ENCODE measurements around the gene USP2.
"Not testable (repeated sequence)": the region's sequence is repeated elsewhere in the genome, so short reads cannot be mapped to it uniquely, and the experiment has no call there.

USP2 gene

GRCh38 chr11:119409731-119410130, 28.2 kb upstream of the USP2 start:
- no peaks in the 10 kb centered on the region for H3K9me3 ChIP-seq (ENCODE audit: control insufficient read depth, low read length)
- H3K4me3 ChIP-seq (ENCODE audit: low read length): no peak overlapping the region
- no peaks in the 10 kb centered on the region for H3K4me1 ChIP-seq (ENCODE audit: control insufficient read depth, insufficient read depth, low read length)
- no peaks in the 10 kb centered on the region for H3K36me3 ChIP-seq (ENCODE audit: control insufficient read depth, insufficient read depth, low read length)
- no peak overlapping the region for H3K9ac ChIP-seq (ENCODE audit: low read length)
- no peaks in the 10 kb centered on the region for H3K27me3 ChIP-seq (ENCODE audit: control insufficient read depth, insufficient read depth, low read length)

- Histone ChIP-seq H3K9me3 (ENCODE audit: control insufficient read depth, low read length) (no peaks in the 10 kb centered on the region), H3K9ac (ENCODE audit: low read length) (no peak overlapping the region), H3K36me3 (ENCODE audit: control insufficient read depth, insufficient read depth, low read length) (no peaks in the 10 kb centered on the region), H3K4me3 (ENCODE audit: low read length) (no peak overlapping the region), H3K4me1 (ENCODE audit: control insufficient read depth, insufficient read depth, low read length) (no peaks in the 10 kb centered on the region), H3K27me3 (ENCODE audit: control insufficient read depth, insufficient read depth, low read length) (no peaks in the 10 kb centered on the region)
These were observed 24.5 kb upstream of the USP2 start for GRCh38 chr11:119406005-119406404.

GRCh38 chr11:119405448-119405847, 24.0 kb upstream of the USP2 start:
- not testable (repeated sequence) for H3K9me3 ChIP-seq (ENCODE audit: control insufficient read depth, low read length); H3K4me3 ChIP-seq (ENCODE audit: low read length); H3K9ac ChIP-seq (ENCODE audit: low read length); H3K36me3 ChIP-seq (ENCODE audit: control insufficient read depth, insufficient read depth, low read length); H3K27me3 ChIP-seq (ENCODE audit: control insufficient read depth, insufficient read depth, low read length); H3K4me1 ChIP-seq (ENCODE audit: control insufficient read depth, insufficient read depth, low read length)

- Histone ChIP-seq H3K4me1 (ENCODE audit: control insufficient read depth, insufficient read depth, low read length) (no peaks in the 10 kb centered on the region), H3K36me3 (ENCODE audit: control insufficient read depth, insufficient read depth, low read length) (no peaks in the 10 kb centered on the region), H3K9ac (ENCODE audit: low read length) (no peak overlapping the region), H3K27me3 (ENCODE audit: control insufficient read depth, insufficient read depth, low read length) (no peaks in the 10 kb centered on the region), H3K9me3 (ENCODE audit: control insufficient read depth, low read length) (no peaks in the 10 kb centered on the region), H3K4me3 (ENCODE audit: low read length) (no peak overlapping the region)
These were observed 23.4 kb upstream of the USP2 start for GRCh38 chr11:119404872-119405271.

- Histone ChIP-seq H3K9me3 (ENCODE audit: control insufficient read depth, low read length) (no peaks in the 10 kb centered on the region), H3K4me3 (ENCODE audit: low read length) (no peak overlapping the region), H3K27me3 (ENCODE audit: control insufficient read depth, insufficient read depth, low read length) (no peaks in the 10 kb centered on the region), H3K36me3 (ENCODE audit: control insufficient read depth, insufficient read depth, low read length) (no peaks in the 10 kb centered on the region), H3K9ac (ENCODE audit: low read length) (no peak overlapping the region), H3K4me1 (ENCODE audit: control insufficient read depth, insufficient read depth, low read length) (no peaks in the 10 kb centered on the region)
These were observed 21.5 kb upstream of the USP2 start for GRCh38 chr11:119403021-119403420.

- no peak overlapping the region for H3K4me3 ChIP-seq (ENCODE audit: low read length)
- no peaks in the 10 kb centered on the region for H3K27me3 ChIP-seq (ENCODE audit: control insufficient read depth, insufficient read depth, low read length)
- H3K36me3 ChIP-seq (ENCODE audit: control insufficient read depth, insufficient read depth, low read length): no peaks in the 10 kb centered on the region
- no peaks in the 10 kb centered on the region for H3K9me3 ChIP-seq (ENCODE audit: control insufficient read depth, low read length)
- H3K4me1 ChIP-seq (ENCODE audit: control insufficient read depth, insufficient read depth, low read length): no peaks in the 10 kb centered on the region
- no peak overlapping the region for H3K9ac ChIP-seq (ENCODE audit: low read length)
These were observed 21.0 kb upstream of the USP2 start for GRCh38 chr11:119402470-119402869.

GRCh38 chr11:119400860-119401259, 19.4 kb upstream of the USP2 start:
- H3K27me3 ChIP-seq (ENCODE audit: control insufficient read depth, insufficient read depth, low read length): no peaks in the 10 kb centered on the region
- H3K4me3 ChIP-seq (ENCODE audit: low read length): no peak overlapping the region

GRCh38 chr11:119397740-119398139, 16.2 kb upstream of the USP2 start:
- H3K36me3 ChIP-seq (ENCODE audit: control insufficient read depth, insufficient read depth, low read length): no peaks in the 10 kb centered on the region
- H3K9me3 ChIP-seq (ENCODE audit: control insufficient read depth, low read length): no peaks in the 10 kb centered on the region
- H3K4me3 ChIP-seq (ENCODE audit: low read length): no peak overlapping the region
- no peaks in the 10 kb centered on the region for H3K27me3 ChIP-seq (ENCODE audit: control insufficient read depth, insufficient read depth, low read length)
- no peak overlapping the region for H3K9ac ChIP-seq (ENCODE audit: low read length)
- no peaks in the 10 kb centered on the region for H3K4me1 ChIP-seq (ENCODE audit: control insufficient read depth, insufficient read depth, low read length)

More at GRCh38 chr11:119400860-119401259, 19.4 kb upstream of the USP2 start:
- H3K9ac ChIP-seq (ENCODE audit: low read length): no peak overlapping the region
- H3K4me1 ChIP-seq (ENCODE audit: control insufficient read depth, insufficient read depth, low read length): no peaks in the 10 kb centered on the region
- H3K36me3 ChIP-seq (ENCODE audit: control insufficient read depth, insufficient read depth, low read length): no peaks in the 10 kb centered on the region
- no peaks in the 10 kb centered on the region for H3K9me3 ChIP-seq (ENCODE audit: control insufficient read depth, low read length)

GRCh38 chr11:119396835-119397234, 15.3 kb upstream of the USP2 start:
- Histone ChIP-seq H3K4me1 (ENCODE audit: control insufficient read depth, insufficient read depth, low read length) (no peaks in the 10 kb centered on the region), H3K27me3 (ENCODE audit: control insufficient read depth, insufficient read depth, low read length) (no peaks in the 10 kb centered on the region), H3K4me3 (ENCODE audit: low read length) (no peak overlapping the region), H3K9me3 (ENCODE audit: control insufficient read depth, low read length) (no peaks in the 10 kb centered on the region), H3K9ac (ENCODE audit: low read length) (no peak overlapping the region), H3K36me3 (ENCODE audit: control insufficient read depth, insufficient read depth, low read length) (no peaks in the 10 kb centered on the region)

- no peaks in the 10 kb centered on the region for H3K4me1 ChIP-seq (ENCODE audit: control insufficient read depth, insufficient read depth, low read length)
- no peaks in the 10 kb centered on the region for H3K9me3 ChIP-seq (ENCODE audit: control insufficient read depth, low read length)
- H3K27me3 ChIP-seq (ENCODE audit: control insufficient read depth, insufficient read depth, low read length): no peaks in the 10 kb centered on the region
- H3K4me3 ChIP-seq (ENCODE audit: low read length): no peak overlapping the region
- no peaks in the 10 kb centered on the region for H3K36me3 ChIP-seq (ENCODE audit: control insufficient read depth, insufficient read depth, low read length)
- no peak overlapping the region for H3K9ac ChIP-seq (ENCODE audit: low read length)
These were observed 9.8 kb upstream of the USP2 start for GRCh38 chr11:119391275-119391674.

- H3K27me3 ChIP-seq (ENCODE audit: control insufficient read depth, insufficient read depth, low read length): no peaks in the 10 kb centered on the region
- no peaks in the 10 kb centered on the region for H3K4me1 ChIP-seq (ENCODE audit: control insufficient read depth, insufficient read depth, low read length)
- no peak overlapping the region for H3K9ac ChIP-seq (ENCODE audit: low read length)
- no peak overlapping the region for H3K4me3 ChIP-seq (ENCODE audit: low read length)
- H3K36me3 ChIP-seq (ENCODE audit: control insufficient read depth, insufficient read depth, low read length): no peaks in the 10 kb centered on the region
- no peaks in the 10 kb centered on the region for H3K9me3 ChIP-seq (ENCODE audit: control insufficient read depth, low read length)
These were observed 8.2 kb upstream of the USP2 start for GRCh38 chr11:119389611-119390254.

- H3K4me3 ChIP-seq (ENCODE audit: low read length): no peak overlapping the region
- H3K9me3 ChIP-seq (ENCODE audit: control insufficient read depth, low read length): no peaks in the 10 kb centered on the region
- no peak overlapping the region for H3K9ac ChIP-seq (ENCODE audit: low read length)
- H3K27me3 ChIP-seq (ENCODE audit: control insufficient read depth, insufficient read depth, low read length): no peaks in the 10 kb centered on the region
- no peaks in the 10 kb centered on the region for H3K4me1 ChIP-seq (ENCODE audit: control insufficient read depth, insufficient read depth, low read length)
- no peaks in the 10 kb centered on the region for H3K36me3 ChIP-seq (ENCODE audit: control insufficient read depth, insufficient read depth, low read length)
These were observed 6.6 kb upstream of the USP2 start for GRCh38 chr11:119388103-119388502.

- Histone ChIP-seq H3K4me1 (ENCODE audit: control insufficient read depth, insufficient read depth, low read length) (peaks cover 17% of the 10 kb centered on the region), H3K36me3 (ENCODE audit: control insufficient read depth, insufficient read depth, low read length) (no peaks in the 10 kb centered on the region), H3K4me3 (ENCODE audit: low read length) (no peak overlapping the region), H3K9me3 (ENCODE audit: control insufficient read depth, low read length) (no peaks in the 10 kb centered on the region), H3K27me3 (ENCODE audit: control insufficient read depth, insufficient read depth, low read length) (peaks cover 12% of the 10 kb centered on the region), H3K9ac (ENCODE audit: low read length) (no peak overlapping the region)
These were observed 2.8 kb upstream of the USP2 start for GRCh38 chr11:119384332-119384731.
